Ectodermal cell (in vitro differentiated cells): ENCODE data around the gene ZNF3.

Experiments
- H3K27ac ChIP-seq: 2 replicates; pipeline ENCODE4 v1.7.0; 2013; ENCODE audit warnings: mild to moderate bottlenecking, low read depth, low read length; ENCODE audit not compliant: insufficient read depth, poor library complexity, severe bottlenecking
- H3K27me3 ChIP-seq: 2 replicates; pipeline ENCODE4 v1.7.0; 2013; ENCODE audit warnings: mild to moderate bottlenecking, low read length; ENCODE audit not compliant: insufficient read depth, control insufficient read depth, poor library complexity, severe bottlenecking
- H3K36me3 ChIP-seq: one replicate; pipeline ENCODE4 v1.7.0; 2013; ENCODE audit warnings: low read length; ENCODE audit not compliant: control insufficient read depth, insufficient read depth
- H3K4me1 ChIP-seq: one replicate; pipeline ENCODE4 v1.7.0; 2013; ENCODE audit warnings: low read length; ENCODE audit not compliant: control insufficient read depth, insufficient read depth
- H3K4me3 ChIP-seq: 2 replicates; pipeline ENCODE4 v1.7.0; 2013; ENCODE audit warnings: low read depth, low read length, control low read depth; ENCODE audit not compliant: insufficient read depth
- H3K9me3 ChIP-seq: 2 replicates; pipeline ENCODE4 v1.7.0; 2013; ENCODE audit warnings: mild to moderate bottlenecking, low read length, moderate library complexity; ENCODE audit not compliant: control insufficient read depth
- WGBS, 2 experiments: methylation state at CpG; one replicate each; pipeline ENCODE4 v1.1.7; 2013; ENCODE audit warnings: missing lambda C conversion rate in 2 of 2; 5-methylcytosine and 5-hydroxymethylcytosine counted together

Gene ZNF3

GRCh38 chr7:100122568-100122967 is 41.0 kb upstream of the ZNF3 start:
- Histone ChIP-seq H3K4me1 (peaks cover 3% of the 10 kb centered on the region), H3K4me3 (no peak overlapping the region), H3K27ac (no peak overlapping the region), H3K36me3 (no peaks in the 10 kb centered on the region), H3K9me3 (no peaks in the 10 kb centered on the region), H3K27me3 (peaks cover 3% of the 10 kb centered on the region)
- WGBS, 2 experiments: 91 to 100% methylated on average over 1 of the region's 1 CpG

GRCh38 chr7:100122067-100122466 is 40.5 kb upstream of the ZNF3 start:
- no peaks in the 10 kb centered on the region for H3K9me3 ChIP-seq
- no peak overlapping the region for H3K4me3 ChIP-seq
- H3K27me3 ChIP-seq: no peaks in the 10 kb centered on the region
- no peaks in the 10 kb centered on the region for H3K36me3 ChIP-seq
- 77 to 83% methylated on average over 13 of the region's 13 CpGs for WGBS, 2 experiments
- peaks cover 3% of the 10 kb centered on the region for H3K4me1 ChIP-seq
- H3K27ac ChIP-seq: no peak overlapping the region

GRCh38 chr7:100120733-100121036 is 39.2 kb upstream of the ZNF3 start:
- Histone ChIP-seq H3K27ac (no peak overlapping the region), H3K4me3 (peak overlapping the region; percentile 83), H3K9me3 (no peaks in the 10 kb centered on the region), H3K27me3 (no peaks in the 10 kb centered on the region), H3K36me3 (no peaks in the 10 kb centered on the region), H3K4me1 (peaks cover 3% of the 10 kb centered on the region)
- WGBS, 2 experiments: 49 to 58% methylated on average over 1 of the region's 1 CpG

GRCh38 chr7:100119970-100120732 is 38.6 kb upstream of the ZNF3 start:
- Histone ChIP-seq H3K36me3 (no peaks in the 10 kb centered on the region), H3K27ac (peak overlapping the region; percentile 99), H3K27me3 (no peaks in the 10 kb centered on the region), H3K4me3 (peak overlapping the region; percentile 83), H3K9me3 (no peaks in the 10 kb centered on the region), H3K4me1 (peaks cover 3% of the 10 kb centered on the region)
- WGBS, 2 experiments: 13 to 16% methylated on average over 19 of the region's 19 CpGs

GRCh38 chr7:100119072-100119969 is 37.8 kb upstream of the ZNF3 start, which contains the start of the genes CNPY4 and TAF6:
CNPY4 (plus strand) TSS chr7:100119634; CDS start chr7:100119745, 111 bp downstream.
TAF6 (minus strand) TSS chr7:100119358; CDS start chr7:100114209, 5,149 bp downstream.
- Histone ChIP-seq H3K4me3 (peak within 1 kb of the TSS; percentile 83), H3K27ac (peak within 1 kb of the TSS; percentile 99), H3K27me3 (no peaks in the 10 kb centered on the region), H3K9me3 (no peaks in the 10 kb centered on the region), H3K4me1 (peaks cover 3% of the 10 kb centered on the region), H3K36me3 (no peaks in the 10 kb centered on the region)
- WGBS, 2 experiments: 1% methylated on average over 48 of the region's 49 CpGs

- WGBS, 2 experiments: 20 to 21% methylated on average over 18 of the region's 18 CpGs
- Histone ChIP-seq H3K27ac (no peak overlapping the region), H3K9me3 (no peaks in the 10 kb centered on the region), H3K4me3 (peak overlapping the region; percentile 83), H3K36me3 (peaks cover 7% of the 10 kb centered on the region), H3K27me3 (no peaks in the 10 kb centered on the region), H3K4me1 (peaks cover 3% of the 10 kb centered on the region)
Observed at GRCh38 chr7:100118388-100119071, 37.0 kb upstream of the ZNF3 start.

GRCh38 chr7:100115026-100115425 is 33.5 kb upstream of the ZNF3 start:
- H3K36me3 ChIP-seq: peaks cover 28% of the 10 kb centered on the region
- H3K27ac ChIP-seq: no peak overlapping the region
- H3K4me1 ChIP-seq: no peaks in the 10 kb centered on the region
- H3K4me3 ChIP-seq: no peak overlapping the region
- no peaks in the 10 kb centered on the region for H3K9me3 ChIP-seq
- WGBS, 2 experiments: 92 to 95% methylated on average over 7 of the region's 7 CpGs
- H3K27me3 ChIP-seq: no peaks in the 10 kb centered on the region

GRCh38 chr7:100111914-100112313 is 30.4 kb upstream of the ZNF3 start:
- H3K36me3 ChIP-seq: peaks cover 52% of the 10 kb centered on the region
- H3K9me3 ChIP-seq: no peaks in the 10 kb centered on the region
- no peak overlapping the region for H3K27ac ChIP-seq
- 94 to 96% methylated on average over 13 of the region's 13 CpGs for WGBS, 2 experiments
- H3K4me3 ChIP-seq: no peak overlapping the region
- no peaks in the 10 kb centered on the region for H3K27me3 ChIP-seq
- H3K4me1 ChIP-seq: no peaks in the 10 kb centered on the region

GRCh38 chr7:100111156-100111555 is 29.6 kb upstream of the ZNF3 start:
- Histone ChIP-seq H3K9me3 (no peaks in the 10 kb centered on the region), H3K4me1 (no peaks in the 10 kb centered on the region), H3K27me3 (no peaks in the 10 kb centered on the region), H3K36me3 (peaks cover 53% of the 10 kb centered on the region), H3K27ac (no peak overlapping the region), H3K4me3 (no peak overlapping the region)
- WGBS, 2 experiments: 95 to 96% methylated on average over 7 of the region's 7 CpGs
